HG03521 (cell line): ENCODE results near the gene RPGR.

Experiments
- ATAC-seq: cut with Tn5 transposase; IDR thresholded peaks from one replicate; pipeline ENCODE4 v1.9.1; 2021; ENCODE audit warnings: mild to moderate bottlenecking, moderate library complexity; ENCODE audit not compliant: unreplicated experiment

Gene RPGR

DNA sequence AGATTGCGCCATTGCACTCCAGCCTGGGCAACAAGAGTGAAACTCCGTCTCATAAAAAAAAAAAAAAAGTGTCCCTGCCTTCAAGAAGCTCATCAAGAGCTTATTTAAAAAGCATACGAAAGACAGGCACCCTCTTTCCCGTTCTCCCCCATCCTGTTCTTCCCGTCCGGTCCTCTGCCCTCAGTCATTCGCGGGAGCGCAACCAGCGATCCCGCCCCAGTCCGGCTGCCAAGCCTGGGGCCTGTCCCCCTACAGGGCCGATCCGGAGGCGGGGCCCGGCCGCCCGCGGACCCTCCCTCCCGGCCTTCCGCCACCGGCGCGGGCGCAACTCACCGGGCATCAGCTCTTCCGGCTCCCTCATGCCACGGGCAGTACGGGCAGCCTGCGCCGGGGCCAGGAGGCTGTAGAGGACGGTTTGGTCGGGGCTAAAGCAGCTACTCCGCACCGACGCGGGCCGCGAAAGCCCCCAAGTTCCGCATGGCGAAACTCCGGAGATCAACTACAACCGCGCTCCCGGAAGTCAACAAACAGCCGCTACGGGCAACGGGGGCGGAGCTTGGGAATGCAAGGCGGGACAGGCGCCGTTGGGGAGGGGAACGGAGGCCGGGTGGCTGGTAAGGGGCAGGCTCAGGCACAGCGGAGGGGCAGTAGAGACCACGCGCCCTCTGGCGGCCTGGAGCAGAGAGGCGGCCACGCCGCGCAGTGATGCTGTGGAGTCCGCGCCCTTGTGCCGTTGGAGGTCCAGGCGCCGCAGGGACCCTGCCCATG, at the start of gene RPGR:
Gene RPGR, minus strand, starts transcription at position 503 of the 768 bp plus-strand sequence. Its CDS starts 142 bp downstream, at position 361.
- ATAC-seq, result peak; percentile 95

- no peak for ATAC-seq
Measured at GRCh38 chrX:38376747-38377146, 49.4 kb upstream of the RPGR start.

GRCh38 chrX:38375891-38376290, 48.6 kb upstream of the RPGR start:
- no peak for ATAC-seq

DNA sequence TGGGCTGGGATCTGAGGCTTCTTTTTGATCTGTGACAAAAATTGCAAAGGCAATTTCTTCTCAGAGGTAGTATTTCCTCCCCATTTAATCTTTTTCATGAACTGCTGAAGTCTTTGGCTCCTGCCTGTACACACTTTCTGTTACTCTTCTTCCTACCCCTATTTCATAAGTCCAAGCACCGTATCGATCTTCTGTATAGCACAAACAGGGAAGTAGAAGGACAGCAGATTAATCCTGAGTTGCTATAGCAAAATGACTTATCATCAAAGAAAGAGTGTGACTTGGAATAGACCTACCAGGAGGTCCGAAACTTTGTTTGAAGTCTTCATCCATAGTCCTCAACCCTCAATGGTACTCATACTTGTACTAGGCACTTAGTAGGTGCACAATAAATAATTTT, 47.1 kb upstream of the RPGR start:
- ATAC-seq, result no peak

GRCh38 chrX:38371641-38372040, 44.3 kb upstream of the RPGR start:
- no peak for ATAC-seq

GRCh38 chrX:38368774-38369173, 41.5 kb upstream of the RPGR start:
- ATAC-seq, result no peak

GRCh38 chrX:38365954-38366353, 38.6 kb upstream of the RPGR start:
- ATAC-seq, result no peak

DNA sequence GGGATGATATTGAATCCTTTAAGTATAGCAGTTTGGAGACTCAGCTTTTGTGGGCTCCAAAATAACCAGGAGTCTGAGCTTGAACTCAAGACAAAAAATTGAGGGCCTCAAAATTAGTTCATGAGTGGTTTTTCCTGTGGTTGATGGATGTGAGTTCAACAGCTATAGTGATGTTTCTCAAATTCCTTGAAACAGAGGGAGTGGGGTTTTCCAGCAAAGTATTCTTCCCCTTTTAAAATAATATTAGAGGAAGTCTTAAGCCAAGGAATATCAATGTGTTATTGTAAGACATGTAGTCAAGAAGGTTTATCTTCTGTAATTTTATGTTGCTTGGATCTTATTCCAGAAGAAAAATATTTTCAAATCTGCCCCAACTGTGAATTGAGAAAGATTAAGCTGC, 35.7 kb upstream of the RPGR start:
- ATAC-seq, result no peak

- ATAC-seq, result no peak
Measured at GRCh38 chrX:38357747-38358673, 30.7 kb upstream of the RPGR start.

DNA sequence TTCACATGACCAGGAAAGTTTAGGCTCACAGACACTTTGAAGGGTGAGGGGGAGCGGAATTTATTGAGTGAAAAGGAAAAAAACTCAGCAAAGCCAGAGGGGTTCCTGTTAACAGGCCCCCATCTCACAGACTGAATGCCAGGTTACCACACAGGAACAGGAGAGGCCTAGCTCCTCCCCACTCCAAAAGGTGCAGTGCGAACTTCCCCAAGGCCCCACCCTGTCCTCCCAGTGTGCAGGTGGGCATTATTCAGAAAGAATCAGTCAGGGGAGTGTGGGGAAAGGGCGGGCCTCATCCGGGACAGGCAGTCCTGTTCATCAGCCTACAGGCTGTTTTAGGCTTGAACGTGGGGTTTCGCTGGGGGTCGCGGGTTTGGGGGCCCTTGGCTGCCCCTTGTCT, 29.1 kb upstream of the RPGR start:
- no peak for ATAC-seq

- ATAC-seq, result no peak
Measured at GRCh38 chrX:38352362-38352761, 25.1 kb upstream of the RPGR start, which contains the start of gene OTC. OTC (plus strand) TSS chrX:38352604; CDS start chrX:38352697, 93 bp downstream.

- ATAC-seq, result no peak
Measured at GRCh38 chrX:38351346-38351745, 24.0 kb upstream of the RPGR start.

DNA sequence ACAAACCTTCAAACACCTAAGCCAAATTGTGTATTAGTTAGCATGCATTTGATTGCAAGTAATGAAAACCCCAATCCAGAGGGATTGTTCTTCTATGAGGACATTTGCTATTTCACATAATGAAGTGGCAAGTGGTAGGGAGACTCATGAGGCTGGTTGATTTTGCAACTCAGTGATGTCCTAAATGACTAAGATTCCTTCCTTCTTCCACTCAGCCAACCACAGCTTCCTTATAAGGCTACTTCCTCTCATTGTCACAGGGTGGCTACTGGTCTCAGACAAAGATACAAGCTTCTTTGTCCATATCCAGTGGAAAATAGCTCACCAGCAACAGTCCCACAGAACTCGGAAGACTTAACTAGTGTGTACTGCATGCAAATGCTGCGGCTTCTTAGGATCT, 19.8 kb upstream of the RPGR start:
- no peak for ATAC-seq

DNA sequence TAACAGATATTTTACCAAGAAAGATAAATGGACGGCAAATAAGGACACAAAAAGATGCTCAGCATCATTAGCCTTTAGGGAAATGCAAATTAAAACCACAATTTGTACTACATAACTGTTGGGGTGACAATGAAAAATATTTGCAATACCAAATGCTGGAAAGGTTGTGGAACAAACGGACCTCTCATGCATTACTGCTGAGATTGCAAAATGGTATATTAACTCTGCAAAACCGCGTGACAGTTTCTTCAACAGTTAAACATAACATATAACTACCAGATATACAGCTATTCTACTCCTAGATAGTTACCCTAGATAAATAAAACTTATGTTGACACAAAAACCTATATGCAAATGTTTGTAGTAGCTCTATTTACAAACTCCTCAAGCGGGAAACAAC, 18.8 kb upstream of the RPGR start:
- ATAC-seq, result no peak

- ATAC-seq, result no peak
Measured at GRCh38 chrX:38342853-38343778, 15.8 kb upstream of the RPGR start.

DNA sequence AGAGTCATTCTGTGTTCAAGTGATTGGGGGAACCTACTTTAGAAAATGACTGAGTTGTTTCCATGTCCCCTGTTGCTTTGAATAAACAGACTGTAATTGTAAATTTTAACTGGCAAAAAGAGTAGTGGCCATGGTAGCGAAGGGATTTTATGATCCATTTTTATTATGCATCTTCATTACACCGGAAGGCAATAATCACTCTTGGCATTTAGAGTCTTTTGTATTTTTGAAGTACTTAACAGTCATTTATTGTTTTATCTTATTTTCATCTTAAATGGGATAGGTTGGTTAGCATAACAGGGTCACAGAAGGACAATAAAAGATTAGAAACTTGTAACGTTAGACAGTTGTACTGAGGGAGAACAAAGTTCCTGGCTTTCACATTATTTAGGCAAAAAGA, 14.1 kb upstream of the RPGR start:
- ATAC-seq, result no peak

- ATAC-seq, result no peak
Measured at GRCh38 chrX:38336538-38337240, 9.4 kb upstream of the RPGR start.

GRCh38 chrX:38335382-38335781, 8.1 kb upstream of the RPGR start:
- no peak for ATAC-seq

GRCh38 chrX:38332505-38332904, 5.2 kb upstream of the RPGR start:
- peak; percentile 56 for ATAC-seq

GRCh38 chrX:38327775-38328081, 419 bp upstream of the RPGR start:
- ATAC-seq, result no peak
